Activated naive CD4-positive, alpha-beta T cell treated with Interleukin-2 at 50 U/mL for 16 hours (primary cell): ENCODE data around the gene MYL12A.
A peak's percentile ranks its signal among the peaks of the same experiment; 100 is the strongest.
"Not testable (repeated sequence)": the region's sequence is repeated elsewhere in the genome, so short reads cannot be mapped to it uniquely, and the experiment has no call there.

Experiments
- DNase-seq: peaks from one replicate; pipeline ENCODE4 v3.0.0-alpha.2; 2020

The MYL12A gene

GRCh38 chr18:3256693-3257626 is 9.4 kb downstream of the MYL12A start:
- no peak for DNase-seq

GRCh38 chr18:3257627-3258120 is 10.1 kb downstream of the MYL12A start:
- no peak for DNase-seq

GRCh38 chr18:3260995-3261372 is 13.4 kb downstream of the MYL12A start:
- DNase-seq: no peak

GRCh38 chr18:3261373-3262233 is 14.0 kb downstream of the MYL12A start, which contains the start of gene MYL12B:
Gene MYL12B, plus strand, starts transcription at chr18:3262133. Its CDS starts 10,766 bp downstream, at chr18:3272899.
- DNase-seq: peak; percentile 76

- DNase-seq: peak; percentile 40
Observed at GRCh38 chr18:3262234-3263131, 14.9 kb downstream of the MYL12A start.

- DNase-seq: no peak
Observed at GRCh38 chr18:3263132-3263700, 15.6 kb downstream of the MYL12A start.

- DNase-seq: peak; percentile 12
Observed at GRCh38 chr18:3264362-3264761, 16.8 kb downstream of the MYL12A start.

- no peak for DNase-seq
Observed at GRCh38 chr18:3265564-3266033, 18.0 kb downstream of the MYL12A start.

- no peak for DNase-seq
Observed at GRCh38 chr18:3266062-3266608, 18.5 kb downstream of the MYL12A start.

GRCh38 chr18:3268306-3268705 is 20.7 kb downstream of the MYL12A start:
- no peak for DNase-seq

GRCh38 chr18:3269241-3269913 is 21.8 kb downstream of the MYL12A start:
- DNase-seq: no peak

- no peak for DNase-seq
Observed at GRCh38 chr18:3269914-3270299, 22.3 kb downstream of the MYL12A start.

GRCh38 chr18:3273042-3273441 is 25.4 kb downstream of the MYL12A start:
- DNase-seq: no peak

- DNase-seq: not testable (repeated sequence)
Observed at GRCh38 chr18:3277643-3278213, 30.1 kb downstream of the MYL12A start.

GRCh38 chr18:3279201-3280185 is 31.9 kb downstream of the MYL12A start:
- no peak for DNase-seq

- no peak for DNase-seq
Observed at GRCh38 chr18:3281456-3282400, 34.1 kb downstream of the MYL12A start.

- no peak for DNase-seq
Observed at GRCh38 chr18:3283253-3283863, 35.8 kb downstream of the MYL12A start.

GRCh38 chr18:3283908-3284307 is 36.3 kb downstream of the MYL12A start:
- DNase-seq: no peak
